Activated CD8-positive, alpha-beta memory T cell treated with anti-CD3 and anti-CD28 coated beads for 36 hours (primary cell): ENCODE results near the gene NBR1. TPM values are rescaled to one million over a fixed set of nuclear protein-coding genes. Genes with fewer than 3 reads are reported as not detected.
"Not testable (repeated sequence)": the region's sequence is repeated elsewhere in the genome, so short reads cannot be mapped to it uniquely, and the experiment has no call there.

Experiments used
- CTCF ChIA-PET: fragments of 350-600 bp; sonication (Branson Sonifier 250); formaldehyde crosslinking; loops from one replicate; lab custom pipeline; 2021; ENCODE audit warnings: antibody characterized with exemption; lab: Charles Lee
- POLR2A ChIA-PET: fragments of 350-600 bp; sonication (Branson Sonifier 250); formaldehyde crosslinking; loops from one replicate; lab custom pipeline; 2021; ENCODE audit warnings: antibody characterized with exemption; lab: Charles Lee
- total RNA-seq, 2 experiments: library from RNA; stranded (reverse); gene quantifications; one replicate each; pipeline ENCODE4 v1.2.3, GENCODE V29; 2021

NBR1 gene
- total RNA-seq, 2 experiments from 2014 or later = 35.5 to 37.0 TPM

DNA sequence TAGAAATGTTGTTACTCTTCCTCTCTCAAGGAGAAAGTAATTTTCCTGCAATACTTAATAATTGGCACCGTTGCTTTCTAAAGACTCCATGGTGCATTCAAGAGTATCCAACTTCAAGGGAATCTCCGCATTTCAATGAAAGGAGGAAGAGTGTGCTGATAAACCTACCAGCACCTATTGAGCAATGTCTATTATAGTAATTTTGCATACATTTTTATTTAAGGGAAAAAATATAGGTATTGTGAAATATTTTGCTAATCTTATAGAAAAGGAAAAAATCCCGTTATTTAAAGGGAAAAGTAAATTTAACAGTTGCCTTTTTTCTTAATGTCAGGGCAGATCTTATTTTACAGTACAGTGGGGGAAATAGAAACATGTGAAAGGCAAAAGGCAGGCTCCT, 39.6 kb downstream of the NBR1 start:
- CTCF ChIA-PET = no interaction called here
- POLR2A ChIA-PET = interaction anchor here (2.8 kb wide), 1 partner anchor 105 kb away, joined by 29 read pairs; no protein-coding TSS in a partner anchor

DNA sequence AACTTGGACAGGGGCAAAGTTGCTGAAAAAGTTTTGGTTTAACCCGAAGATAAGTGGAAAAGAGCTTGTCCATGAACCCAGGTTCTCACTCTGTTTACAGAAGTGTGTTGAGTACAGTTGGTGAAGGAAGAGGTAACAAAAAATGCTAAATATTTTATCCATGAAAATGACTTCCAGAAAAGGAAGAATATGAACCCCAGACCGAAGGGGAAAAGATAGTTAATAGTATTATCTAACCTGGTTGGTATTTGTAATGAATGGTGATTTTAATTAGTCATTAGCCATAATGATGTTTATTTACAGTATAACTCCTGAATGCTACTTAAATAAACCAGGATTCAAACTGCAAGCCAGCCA, 40.1 kb downstream of the NBR1 start:
- ChIA-PET POLR2A (interaction anchor here (0.6 to 2.8 kb wide), 4 partner anchors 13 to 1025 kb away, joined by 3 to 29 read pairs (median 4); no protein-coding TSS in a partner anchor), CTCF (no interaction called here)

DNA sequence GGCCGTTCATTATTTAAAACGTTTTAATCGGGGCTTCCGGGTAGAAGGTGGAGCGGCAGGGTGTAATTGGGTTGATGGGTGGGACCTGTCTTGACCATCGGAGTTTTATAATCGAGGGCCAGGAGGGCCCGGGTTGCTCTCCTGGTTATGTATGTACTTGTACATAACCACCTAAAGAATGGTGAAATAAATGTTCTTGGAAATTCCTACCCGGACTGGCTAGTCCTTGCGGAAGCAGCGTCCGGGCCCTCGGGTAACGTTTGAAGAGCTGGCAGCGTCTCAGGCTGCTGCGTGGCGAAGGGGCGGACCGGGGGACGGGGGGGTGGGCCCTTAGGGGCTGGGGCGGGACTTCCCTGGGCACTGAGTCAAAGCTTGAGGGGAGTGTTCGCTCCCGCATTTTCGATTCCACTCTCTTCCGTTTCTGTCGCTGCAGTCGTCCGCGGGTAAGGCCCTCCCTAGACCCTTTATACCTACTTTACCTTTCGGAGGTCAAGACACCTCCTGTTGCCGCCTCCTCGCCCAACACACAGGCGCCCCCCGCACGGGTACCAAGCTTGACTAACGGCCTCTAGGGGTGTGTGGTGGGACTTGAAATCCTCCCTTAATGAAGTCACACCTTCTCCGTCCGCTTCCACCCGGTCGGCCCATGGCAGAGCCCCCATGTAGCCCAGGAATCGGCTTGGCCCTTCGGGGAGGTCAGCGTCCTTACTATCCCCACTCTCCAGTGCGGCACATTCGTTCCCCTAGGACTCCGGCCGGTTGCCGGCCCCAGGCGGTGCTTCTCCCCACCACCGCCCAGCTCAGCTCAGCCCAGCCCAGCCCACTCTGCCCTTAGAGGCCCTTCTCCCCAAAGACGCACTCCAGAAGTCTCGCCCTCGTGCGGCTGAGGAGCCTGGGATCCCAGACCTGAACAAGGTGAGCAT, 40.7 kb downstream of the NBR1 start, which contains the start of gene TMEM106A:
Gene TMEM106A, plus strand, starts transcription at position 396 of the 923 bp plus-strand sequence. CDS start 1,167 bp downstream, outside the sequence.
- CTCF ChIA-PET = no interaction called here

DNA sequence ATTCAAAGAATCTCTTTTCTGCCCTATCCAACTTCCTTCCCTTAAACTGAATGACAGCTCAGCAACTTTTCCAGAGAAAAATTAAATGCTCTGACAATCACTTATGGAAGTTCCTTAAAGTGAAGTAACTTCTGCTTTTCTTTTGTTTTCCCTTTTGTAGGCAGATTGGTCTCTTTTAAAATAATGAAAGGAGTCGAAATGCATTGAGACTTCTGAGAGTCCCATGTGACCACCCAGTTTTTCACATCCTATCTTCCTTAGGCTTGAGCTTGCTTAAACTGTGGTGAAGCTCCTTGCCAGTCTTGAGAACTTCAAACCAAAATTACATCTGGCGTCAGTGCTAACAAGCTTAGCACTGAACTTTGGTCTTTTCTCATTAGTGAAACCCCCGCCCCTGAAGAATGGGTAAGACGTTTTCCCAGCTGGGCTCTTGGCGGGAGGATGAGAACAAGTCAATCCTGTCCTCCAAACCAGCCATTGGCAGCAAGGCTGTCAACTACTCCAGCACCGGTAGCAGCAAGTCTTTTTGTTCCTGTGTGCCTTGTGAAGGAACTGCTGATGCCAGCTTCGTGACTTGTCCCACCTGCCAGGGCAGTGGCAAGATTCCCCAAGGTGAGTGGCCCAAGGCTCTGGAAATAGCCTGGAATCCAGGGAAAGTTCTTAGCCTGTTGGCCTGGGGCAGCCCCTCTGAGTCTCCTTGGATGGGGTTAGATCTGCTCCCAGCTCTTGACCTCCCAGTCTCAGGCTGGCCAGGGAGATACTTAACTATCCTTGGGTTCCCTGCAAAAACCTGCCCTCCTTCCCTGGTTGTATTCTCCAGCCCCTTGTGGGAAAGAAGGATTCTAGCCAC, 41.9 kb downstream of the NBR1 start:
- ChIA-PET POLR2A (interaction anchor here (0.5 to 2.8 kb wide), 3 partner anchors 88 to 186 kb away, joined by 3 to 29 read pairs (median 5); partner anchors contain the start of genes ARL4D and BRCA1), CTCF (interaction anchor here (1.2 to 1.3 kb wide), 2 partner anchors 97 to 103 kb away, joined by 3 read pairs; no protein-coding TSS in a partner anchor)

More for the DNA sequence above, 40.7 kb downstream of the NBR1 start, which contains the start of gene TMEM106A:
- POLR2A ChIA-PET = interaction anchor here (0.6 to 2.8 kb wide), 8 partner anchors 14 to 1518 kb away, joined by 3 to 29 read pairs (median 4); partner anchors contain the start of genes BRCA1 and NBR1

DNA sequence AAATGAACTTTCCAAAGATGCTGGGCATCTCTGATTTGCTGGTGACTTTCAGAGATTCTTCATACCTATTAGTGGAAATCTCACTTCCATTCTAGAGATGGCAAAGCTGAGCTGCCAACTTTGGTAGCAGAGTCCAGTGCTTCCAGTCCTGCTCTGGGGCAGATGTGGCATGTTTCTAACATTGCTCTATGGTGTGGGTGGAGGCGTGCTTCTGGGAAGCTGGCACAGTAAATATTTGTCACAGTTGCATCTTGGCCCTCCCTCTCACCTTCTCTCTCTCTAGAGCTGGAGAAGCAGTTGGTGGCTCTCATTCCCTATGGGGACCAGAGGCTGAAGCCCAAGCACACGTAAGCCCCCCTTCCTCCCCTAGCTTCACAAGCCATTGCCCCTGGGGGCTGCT, 42.5 kb downstream of the NBR1 start:
- CTCF ChIA-PET = interaction anchor here (0.6 to 1.3 kb wide), 3 partner anchors 15 to 102 kb away, joined by 3 read pairs; no protein-coding TSS in a partner anchor
- POLR2A ChIA-PET = interaction anchor here (0.7 to 0.8 kb wide), 2 partner anchors 102 to 694 kb away, joined by 6 to 10 read pairs; partner anchors contain the start of gene MPP2

DNA sequence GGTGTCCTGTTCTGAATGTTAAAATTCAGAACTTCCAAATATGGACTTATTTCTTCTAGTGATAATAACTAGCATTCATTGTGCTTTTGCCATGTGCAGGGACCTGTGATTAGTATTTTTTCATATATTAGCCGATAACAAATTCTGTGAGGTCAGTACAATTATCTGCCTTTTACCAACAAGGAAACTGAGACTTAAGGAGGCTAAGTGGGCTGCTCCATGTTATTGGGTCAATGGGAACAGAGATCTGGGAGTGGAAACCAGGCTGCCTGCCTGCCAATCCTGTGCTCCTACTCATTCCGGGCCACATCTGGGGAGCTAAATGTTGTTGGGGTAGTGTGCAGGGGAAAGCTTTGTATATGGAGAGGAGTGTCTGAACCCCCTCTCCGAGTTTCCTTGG, 44.3 kb downstream of the NBR1 start:
- POLR2A ChIA-PET = no interaction called here
- CTCF ChIA-PET = no interaction called here

DNA sequence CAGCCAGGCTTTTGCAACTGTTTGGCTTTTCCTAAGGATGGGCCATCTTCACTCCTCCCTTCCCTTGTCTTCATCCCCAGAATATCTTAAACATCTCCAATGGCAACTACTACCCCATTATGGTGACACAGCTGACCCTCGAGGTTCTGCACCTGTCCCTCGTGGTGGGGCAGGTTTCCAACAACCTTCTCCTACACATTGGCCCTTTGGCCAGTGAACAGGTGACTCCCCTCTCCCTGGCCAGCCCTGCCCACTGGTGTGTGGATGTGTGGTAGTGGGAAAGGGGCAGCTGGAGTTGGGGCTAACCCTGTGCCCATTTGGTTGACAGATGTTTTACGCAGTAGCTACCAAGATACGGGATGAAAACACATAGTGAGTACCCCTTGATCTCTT, 45.4 kb downstream of the NBR1 start:
- CTCF ChIA-PET = no interaction called here
- POLR2A ChIA-PET = interaction anchor here (0.6 kb wide), 1 partner anchor 100 kb away, joined by 10 read pairs; no protein-coding TSS in a partner anchor

DNA sequence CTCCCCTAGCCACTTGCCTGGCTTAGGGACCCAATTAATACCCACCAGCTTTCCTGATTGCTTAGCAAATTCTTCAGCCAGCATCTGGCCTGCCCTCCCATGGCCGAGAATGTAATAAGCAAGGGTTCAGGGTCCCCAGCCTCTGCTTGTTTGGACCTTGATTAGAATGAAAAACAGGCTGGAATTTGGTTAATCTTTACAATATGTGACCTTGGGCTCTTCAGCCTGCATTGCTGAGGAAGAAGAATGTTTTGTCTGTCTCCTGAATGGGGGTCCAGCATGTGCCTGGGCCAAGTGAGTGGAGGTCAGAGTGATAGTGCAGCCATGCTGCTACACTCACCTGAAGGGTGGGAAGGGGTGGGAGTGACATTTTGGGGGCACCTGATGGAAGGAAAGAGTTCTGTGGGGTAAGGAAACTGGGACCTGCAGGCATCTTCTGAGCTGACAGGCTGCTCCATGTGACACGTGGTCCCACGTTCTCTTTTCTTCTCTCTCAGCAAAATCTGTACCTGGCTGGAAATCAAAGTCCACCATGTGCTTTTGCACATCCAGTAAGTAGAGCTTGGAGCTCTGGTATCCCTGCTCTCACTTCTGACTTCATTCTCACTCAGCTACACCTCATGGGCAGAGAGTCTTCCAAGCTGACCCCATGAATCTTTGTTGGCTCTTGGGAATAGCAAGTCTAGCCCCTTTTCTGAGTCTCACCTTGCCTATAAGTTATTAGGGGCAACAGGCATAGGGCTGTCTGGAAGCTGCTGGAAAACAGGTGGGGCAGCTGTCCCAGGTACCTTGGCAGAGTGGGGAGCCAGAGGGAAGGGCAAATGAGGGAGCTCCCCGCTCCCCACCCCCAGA, 46.0 kb downstream of the NBR1 start:
- ChIA-PET CTCF (no interaction called here), POLR2A (interaction anchor here (0.6 to 1.4 kb wide), 3 partner anchors 98 to 144 kb away, joined by 3 to 10 read pairs (median 3); no protein-coding TSS in a partner anchor)

DNA sequence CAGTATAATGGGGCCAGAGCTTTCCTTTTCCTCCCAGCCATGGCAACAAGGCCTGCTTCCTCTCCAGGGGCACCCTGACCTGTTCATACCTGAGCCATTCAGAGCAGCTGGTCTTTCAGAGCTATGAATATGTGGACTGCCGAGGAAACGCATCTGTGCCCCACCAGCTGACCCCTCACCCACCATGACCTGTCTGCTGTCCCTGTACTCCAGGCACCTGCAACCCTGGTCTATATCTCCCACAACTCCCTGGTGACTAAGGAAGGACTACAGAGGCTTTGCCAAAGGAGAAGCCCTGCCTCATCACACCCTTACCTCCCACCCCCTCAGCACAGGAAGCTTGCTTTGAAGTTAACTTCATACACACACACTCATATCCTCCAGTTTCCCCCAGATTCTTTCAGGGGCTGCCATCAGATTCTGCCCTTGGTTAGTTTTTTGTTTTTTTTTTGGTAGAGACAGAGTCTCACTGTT, 46.6 kb downstream of the NBR1 start:
- POLR2A ChIA-PET = interaction anchor here (1.0 to 1.4 kb wide), 2 partner anchors 97 to 143 kb away, joined by 3 read pairs; no protein-coding TSS in a partner anchor
- CTCF ChIA-PET = no interaction called here

DNA sequence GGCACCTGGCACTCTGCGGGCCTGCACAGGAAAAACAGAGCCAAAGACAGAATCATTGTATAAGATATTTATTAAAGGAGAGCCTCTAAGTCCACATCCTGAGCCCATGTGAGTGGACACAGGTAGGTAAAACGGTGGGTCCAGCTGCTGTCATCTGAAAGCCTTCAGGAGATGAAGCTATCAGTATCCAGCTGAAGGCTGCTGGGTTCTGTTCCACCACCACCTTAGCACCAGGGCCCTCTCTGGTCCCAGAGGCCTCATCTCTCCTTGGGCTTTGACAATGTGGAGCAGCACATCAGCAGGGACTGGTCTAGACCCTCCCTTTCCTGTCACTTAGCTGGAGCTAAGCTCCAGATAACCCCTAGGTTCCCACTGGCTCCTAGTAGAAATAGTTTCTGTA, 48.0 kb downstream of the NBR1 start:
- ChIA-PET POLR2A (no interaction called here), CTCF (no interaction called here)

DNA sequence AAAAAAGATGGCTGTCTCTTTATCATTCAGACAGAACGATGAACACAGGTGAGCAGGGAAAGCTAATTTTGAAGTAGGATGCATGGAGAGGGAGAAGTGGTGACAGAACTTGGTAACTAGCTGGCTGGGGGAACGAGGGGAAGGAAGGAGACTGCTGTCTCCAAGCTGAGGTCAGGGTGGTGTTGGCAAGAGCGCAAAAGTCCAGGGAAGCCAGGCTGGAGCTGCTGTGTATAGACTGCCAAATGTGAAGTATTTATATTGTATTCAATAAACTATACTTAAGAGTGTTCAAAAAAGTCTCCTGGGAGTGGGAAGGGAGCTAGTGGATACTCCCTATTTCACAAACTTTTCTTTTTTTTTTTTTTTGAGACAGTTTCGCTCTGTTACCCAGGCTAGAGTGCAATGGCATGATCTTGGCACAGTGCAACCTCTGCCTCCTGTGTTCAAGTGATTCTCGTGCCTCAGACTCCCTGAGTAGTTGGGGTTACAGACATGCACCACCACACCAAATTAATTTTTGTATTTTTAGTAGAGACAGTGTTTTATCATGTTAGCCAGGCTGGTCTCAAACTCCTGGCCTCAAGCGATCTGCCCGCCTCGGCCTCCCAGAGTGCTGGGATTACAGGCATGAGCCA, 48.8 kb downstream of the NBR1 start:
- ChIA-PET CTCF (interaction anchor here (0.7 to 1.2 kb wide), 3 partner anchors 18 to 474 kb away, joined by 3 to 5 read pairs (median 3); no protein-coding TSS in a partner anchor), POLR2A (no interaction called here)

DNA sequence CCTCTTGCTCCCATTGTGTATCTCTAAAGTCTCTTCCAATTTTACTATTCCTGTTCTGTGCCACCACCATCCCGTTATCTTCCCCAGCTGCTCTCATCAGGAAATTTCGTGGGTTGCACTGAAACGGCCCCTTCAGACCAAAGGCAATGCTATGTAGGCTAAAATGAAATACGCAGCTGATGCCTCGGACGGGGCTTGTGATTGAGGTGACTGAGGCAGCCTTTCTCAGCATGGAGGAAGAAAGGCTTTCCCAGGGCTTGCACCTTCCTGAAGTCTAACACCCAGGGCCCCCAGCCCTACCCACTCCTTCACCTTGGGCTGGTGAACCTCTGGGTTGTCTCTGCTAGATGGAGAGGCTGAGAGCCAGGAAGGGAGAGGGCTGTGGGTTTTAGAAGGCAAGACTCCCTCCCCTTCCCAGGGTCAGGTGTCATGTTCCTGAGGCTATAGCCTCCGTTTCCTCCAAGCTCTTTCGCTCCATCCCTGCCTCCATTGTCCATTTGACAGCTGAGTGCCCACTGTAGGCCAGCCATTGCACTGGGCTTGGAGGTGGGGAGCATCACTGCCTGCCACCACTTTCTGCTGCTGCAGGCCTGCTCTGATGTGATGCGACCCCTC, 49.6 kb downstream of the NBR1 start:
- POLR2A ChIA-PET = no interaction called here

DNA sequence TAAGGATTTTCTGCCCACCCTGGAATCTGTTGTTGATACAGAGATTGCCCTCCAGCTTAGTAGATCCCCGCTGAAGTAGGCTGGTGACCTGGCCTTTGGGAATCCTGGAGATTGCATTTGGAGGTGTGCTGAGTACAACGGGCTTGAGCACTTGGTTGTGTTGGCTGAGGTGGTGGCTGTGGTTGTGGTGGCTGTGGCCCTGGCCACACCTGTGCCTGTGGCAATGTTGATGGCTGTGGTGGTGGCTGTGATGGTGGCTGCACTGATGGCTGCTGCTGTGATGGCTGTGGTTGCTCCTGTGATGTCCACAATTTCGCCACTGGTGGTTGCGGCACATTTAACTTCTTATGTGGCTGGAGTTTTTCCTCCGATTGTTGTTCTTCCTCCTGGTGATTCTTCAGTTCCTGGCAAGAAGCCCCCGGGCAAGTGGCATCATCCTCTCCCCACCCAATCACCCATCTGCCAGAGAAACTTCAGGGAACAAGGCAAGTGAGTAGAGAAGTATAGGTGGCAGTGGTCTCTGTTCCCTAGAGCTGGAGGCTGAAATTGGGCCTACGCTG, 53.2 kb downstream of the NBR1 start:
- ChIA-PET CTCF (no interaction called here), POLR2A (no interaction called here)

More for the DNA sequence above, 49.6 kb downstream of the NBR1 start:
- CTCF ChIA-PET = interaction anchor here (1.2 kb wide), 1 partner anchor 19 kb away, joined by 3 read pairs; no protein-coding TSS in a partner anchor

DNA sequence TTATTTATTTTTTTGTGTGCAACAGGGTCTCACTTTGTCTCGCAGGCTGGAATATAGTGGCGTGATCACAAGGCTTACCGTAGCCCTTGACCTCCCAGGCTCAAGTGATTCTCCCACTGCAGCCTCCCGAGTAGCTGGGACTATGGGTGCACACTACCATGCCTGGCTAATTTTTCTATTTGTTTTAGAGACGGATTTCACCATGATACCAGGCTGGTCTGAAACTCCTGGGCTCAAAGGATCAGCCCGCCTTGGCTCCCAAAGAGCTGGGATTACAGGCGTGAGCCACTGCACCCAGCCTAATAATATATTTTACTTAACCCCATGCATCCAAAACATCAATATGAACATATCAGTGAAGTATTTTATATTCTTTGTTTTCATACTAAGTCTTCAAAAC, 55.4 kb downstream of the NBR1 start:
- ChIA-PET CTCF (no interaction called here), POLR2A (interaction anchor here (0.5 kb wide), 1 partner anchor 105 kb away, joined by 3 read pairs; no protein-coding TSS in a partner anchor)

DNA sequence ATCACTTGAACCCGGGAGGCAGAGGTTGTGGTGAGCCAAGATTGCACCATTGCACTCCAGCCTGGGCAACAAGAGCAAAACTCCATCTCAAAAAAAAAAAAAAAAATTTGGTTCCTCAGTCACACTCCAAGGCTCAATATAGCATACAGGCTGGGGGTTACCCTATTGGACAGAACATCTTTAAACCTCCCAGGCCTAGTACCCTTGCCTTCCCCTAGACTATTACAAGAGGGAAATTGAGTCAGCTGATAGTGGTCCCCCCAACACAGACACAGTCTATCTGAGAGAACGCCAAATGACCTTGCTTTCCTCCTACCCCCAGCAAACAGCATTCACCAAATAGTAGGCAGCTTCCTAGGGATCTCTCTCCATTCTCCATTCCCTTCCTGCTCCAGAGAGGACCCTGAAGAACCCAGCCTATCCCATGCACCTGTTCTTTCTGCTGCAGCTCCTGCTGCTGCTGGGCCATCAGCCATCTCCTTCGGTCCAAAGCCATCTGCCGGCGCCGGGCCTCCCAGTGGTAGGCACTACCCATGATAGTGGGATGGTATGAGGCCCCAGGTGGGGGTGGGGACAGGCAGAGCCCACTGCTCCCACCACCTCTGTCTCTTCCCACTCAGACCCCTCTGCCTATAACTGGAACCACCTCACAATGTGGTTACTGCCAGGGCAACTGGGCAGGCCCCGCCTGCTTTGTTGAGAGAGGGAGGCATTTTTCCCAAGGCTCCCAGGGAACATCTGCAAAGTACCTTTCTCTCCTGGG, 57.2 kb downstream of the NBR1 start, which contains the start of gene CCDC200:
Gene CCDC200, minus strand, starts transcription at position 604 of the 763 bp plus-strand sequence. Its CDS starts 69 bp downstream, at position 535.
- CTCF ChIA-PET, POLR2A ChIA-PET: not testable (repeated sequence)
